Measurements from ENCODE around the gene GRIA1. TPM values are rescaled to one million over a fixed set of nuclear protein-coding genes. Genes with fewer than 3 reads are reported as not detected.
A peak's percentile ranks its signal among the peaks of the same experiment; 100 is the strongest.

GRIA1 gene
- total RNA-seq, 1 donor from 2014 or later, result 3.3 TPM

- H3K27ac Mint-ChIP-seq, result no peak overlapping the region
- H3K9me3 Mint-ChIP-seq, result no peaks in the 10 kb centered on the region
- no peak for DNase-seq (ENCODE audit: low spot score)
- H3K4me3 Mint-ChIP-seq, result no peak overlapping the region
- Histone ChIP-seq H4K20me1 (ENCODE audit: low read depth) (no peaks in the 10 kb centered on the region), H3K27ac (no peak overlapping the region), H3K4me2 (no peak overlapping the region), H3K4me3 (no peak overlapping the region), H2AFZ (replicated peaks) (no peak overlapping the region), H3K9ac (no peak overlapping the region), H3K9me3 (ENCODE audit: low read depth) (no peaks in the 10 kb centered on the region), H3K36me3 (no peaks in the 10 kb centered on the region), H3K4me1 (peaks cover 46% of the 10 kb centered on the region), H3F3A (ENCODE audit: low read depth) (peaks cover 25% of the 10 kb centered on the region), H3K27me3 (no peaks in the 10 kb centered on the region), H3K79me2 (ENCODE audit: low read depth) (no peaks in the 10 kb centered on the region)
- no peak for TF ChIP-seq EZH2phosphoT487 (IDR thresholded peaks at IDR 0.05)
- no peak for TF ChIP-seq EZH2 (IDR thresholded peaks at IDR 0.05)
- TF ChIP-seq CTCF (IDR thresholded peaks at IDR 0.05), result no peak
- peaks cover 65% of the 10 kb centered on the region for H3K4me1 Mint-ChIP-seq
- H3K36me3 Mint-ChIP-seq, result no peaks in the 10 kb centered on the region
- H3K27me3 Mint-ChIP-seq (ENCODE audit: insufficient read depth, low read depth), result no peaks in the 10 kb centered on the region
Measured at GRCh38 chr5:153780876-153781705, 290.6 kb downstream of the GRIA1 start.

- DNase-seq (ENCODE audit: low spot score), result peak; percentile 46
- peak; percentile 45 for TF ChIP-seq CTCF (IDR thresholded peaks at IDR 0.05)
- TF ChIP-seq EZH2phosphoT487 (IDR thresholded peaks at IDR 0.05), result no peak
- Histone ChIP-seq H3K9me3 (ENCODE audit: low read depth) (no peaks in the 10 kb centered on the region), H4K20me1 (ENCODE audit: low read depth) (no peaks in the 10 kb centered on the region), H3K4me3 (no peak overlapping the region), H3K4me1 (peaks cover 41% of the 10 kb centered on the region), H2AFZ (replicated peaks) (peak overlapping the region; percentile 54), H3K27me3 (no peaks in the 10 kb centered on the region), H3K79me2 (ENCODE audit: low read depth) (no peaks in the 10 kb centered on the region), H3K9ac (no peak overlapping the region), H3K36me3 (no peaks in the 10 kb centered on the region), H3F3A (ENCODE audit: low read depth) (peaks cover 25% of the 10 kb centered on the region), H3K4me2 (peak overlapping the region; percentile 66), H3K27ac (peak overlapping the region; percentile 84)
- Mint-ChIP-seq H3K9me3 (no peaks in the 10 kb centered on the region), H3K4me1 (peaks cover 55% of the 10 kb centered on the region), H3K27ac (no peak overlapping the region), H3K36me3 (peaks cover 2% of the 10 kb centered on the region), H3K27me3 (ENCODE audit: insufficient read depth, low read depth) (no peaks in the 10 kb centered on the region), H3K4me3 (no peak overlapping the region)
Measured at GRCh38 chr5:153782589-153783361, 292.3 kb downstream of the GRIA1 start.

GRCh38 chr5:153783362-153783658 lies 292.8 kb downstream of the GRIA1 start:
- H3K9me3 Mint-ChIP-seq, result no peaks in the 10 kb centered on the region
- TF ChIP-seq EZH2 (IDR thresholded peaks at IDR 0.05), result no peak

More at GRCh38 chr5:153783362-153783658, 292.8 kb downstream of the GRIA1 start:
- H3K27me3 Mint-ChIP-seq (ENCODE audit: insufficient read depth, low read depth), result no peaks in the 10 kb centered on the region
- H3K27me3 ChIP-seq, result no peaks in the 10 kb centered on the region
- no peak overlapping the region for H3K27ac Mint-ChIP-seq
- no peaks in the 10 kb centered on the region for H4K20me1 ChIP-seq (ENCODE audit: low read depth)
- H3K4me1 ChIP-seq, result peaks cover 36% of the 10 kb centered on the region
- no peak overlapping the region for H3K4me3 Mint-ChIP-seq
- no peaks in the 10 kb centered on the region for H3K9me3 ChIP-seq (ENCODE audit: low read depth)
- no peak overlapping the region for H3K9ac ChIP-seq
- H3K4me2 ChIP-seq, result peak overlapping the region; percentile 66
- peaks cover 5% of the 10 kb centered on the region for H3K36me3 Mint-ChIP-seq
- H2AFZ ChIP-seq (replicated peaks), result no peak overlapping the region
- H3K4me1 Mint-ChIP-seq, result peaks cover 50% of the 10 kb centered on the region
- H3K4me3 ChIP-seq, result no peak overlapping the region
- no peaks in the 10 kb centered on the region for H3K36me3 ChIP-seq
- no peaks in the 10 kb centered on the region for H3K79me2 ChIP-seq (ENCODE audit: low read depth)
- H3K27ac ChIP-seq, result no peak overlapping the region
- H3F3A ChIP-seq (ENCODE audit: low read depth), result peaks cover 23% of the 10 kb centered on the region
- DNase-seq (ENCODE audit: low spot score), result no peak

Measured in neural progenitor cell (in vitro differentiated cells).